Bronchial epithelial cell (primary cell): ENCODE data around the gene BUD13. TPM values are rescaled to one million over a fixed set of nuclear protein-coding genes. Genes with fewer than 3 reads are reported as not detected.
A peak's percentile ranks its signal among the peaks of the same experiment; 100 is the strongest.

Experiments
- DNase-seq: peaks from one replicate; pipeline ENCODE4 v3.0.0-alpha.2; 2010; ENCODE audit warnings: low read depth
- FAIRE-seq: peaks from 2 replicates; lab custom pipeline; 2011; peaks lifted over from hg19 to GRCh38; lab: Jason Lieb, UNC
- H3K27me3 ChIP-seq: 2 replicates; pipeline ENCODE4 v1.5.1; 2011; ENCODE audit warnings: low read length; ENCODE audit not compliant: control insufficient read depth, insufficient read depth
- H3K36me3 ChIP-seq: 2 replicates; pipeline ENCODE4 v1.5.1; 2011; ENCODE audit warnings: low read length; ENCODE audit not compliant: control insufficient read depth, insufficient read depth
- H3K4me3 ChIP-seq: 2 replicates; pipeline ENCODE4 v1.5.1; 2011; ENCODE audit warnings: mild to moderate bottlenecking, low read depth, low read length, control low read depth
- CTCF ChIP-seq: IDR thresholded peaks from 2 replicates; pipeline ENCODE4 v1.5.1; 2011; ENCODE audit warnings: mild to moderate bottlenecking, moderate library complexity, low read length, control low read depth, inconsistent platforms; ENCODE audit not compliant: insufficient read depth, severe bottlenecking
- total RNA-seq: library from RNA; depleted of rRNA; stranded (reverse); fragments of >200 nt; gene quantifications from 2 replicates; pipeline ENCODE4 v1.2.1, GENCODE V29; 2014

The BUD13 gene
- total RNA-seq, 1 donor from 2014 or later, result 12.4 TPM

- H3K4me3 ChIP-seq, result no peak within 1 kb of the TSS
Observed at GRCh38 chr11:116791813-116792143, 19.0 kb upstream of the BUD13 start, which contains the start of gene APOA5. TSS of gene APOA5 (minus strand) at chr11:116791879. CDS start at chr11:116791860, 19 bp downstream.

GRCh38 chr11:116791002-116791812, 18.4 kb upstream of the BUD13 start:
- no peak for FAIRE-seq

More at GRCh38 chr11:116791813-116792143, 19.0 kb upstream of the BUD13 start, which contains the start of gene APOA5:
- Histone ChIP-seq H3K27me3 (no peaks in the 10 kb centered on the region), H3K36me3 (no peaks in the 10 kb centered on the region)
- no peak for FAIRE-seq
- no peak for TF ChIP-seq CTCF
- DNase-seq, result no peak

GRCh38 chr11:116790167-116791001, 17.6 kb upstream of the BUD13 start:
- H3K27me3 ChIP-seq, result no peaks in the 10 kb centered on the region
- FAIRE-seq, result no peak
- no peak for TF ChIP-seq CTCF
- H3K36me3 ChIP-seq, result peaks cover 6% of the 10 kb centered on the region
- no peak for DNase-seq
- H3K4me3 ChIP-seq, result no peak overlapping the region

More at GRCh38 chr11:116791002-116791812, 18.4 kb upstream of the BUD13 start:
- peak; percentile 42 for DNase-seq
- TF ChIP-seq CTCF, result peak; percentile 98
- peaks cover 2% of the 10 kb centered on the region for H3K36me3 ChIP-seq
- H3K27me3 ChIP-seq, result no peaks in the 10 kb centered on the region
- H3K4me3 ChIP-seq, result no peak overlapping the region

GRCh38 chr11:116788975-116789374, 16.2 kb upstream of the BUD13 start:
- no peak for TF ChIP-seq CTCF
- FAIRE-seq, result no peak
- no peak for DNase-seq
- H3K36me3 ChIP-seq, result peaks cover 17% of the 10 kb centered on the region
- no peaks in the 10 kb centered on the region for H3K27me3 ChIP-seq
- H3K4me3 ChIP-seq, result no peak overlapping the region

GRCh38 chr11:116788534-116788933, 15.7 kb upstream of the BUD13 start:
- Histone ChIP-seq H3K36me3 (peaks cover 19% of the 10 kb centered on the region), H3K4me3 (peak overlapping the region; percentile 86), H3K27me3 (no peaks in the 10 kb centered on the region)
- FAIRE-seq (no peak), DNase-seq (no peak)
- no peak for TF ChIP-seq CTCF
